ENCODE results near the gene SCML2.

DNA sequence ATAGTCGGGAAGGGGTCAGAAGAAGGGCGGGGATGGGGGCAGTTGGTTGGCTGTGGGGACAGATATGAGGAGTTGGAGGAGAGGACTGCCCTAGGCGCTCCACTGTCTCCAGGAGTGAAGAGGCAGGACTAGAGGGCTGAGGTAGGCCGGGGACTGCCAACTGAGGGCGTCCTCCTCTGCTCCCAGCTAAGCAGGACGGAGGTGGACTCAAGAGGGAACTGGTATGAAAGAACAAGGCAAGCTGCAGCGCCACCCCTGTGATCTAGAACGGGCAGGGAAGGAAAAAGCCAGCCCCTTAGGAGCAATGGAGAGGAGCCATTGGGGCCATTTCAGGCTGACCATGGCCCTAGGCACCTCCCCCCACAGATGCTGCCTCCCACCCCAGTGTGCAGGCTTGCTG lies 147.8 kb downstream of the SCML2 start:
- TF ChIP-seq, protein P1, sequence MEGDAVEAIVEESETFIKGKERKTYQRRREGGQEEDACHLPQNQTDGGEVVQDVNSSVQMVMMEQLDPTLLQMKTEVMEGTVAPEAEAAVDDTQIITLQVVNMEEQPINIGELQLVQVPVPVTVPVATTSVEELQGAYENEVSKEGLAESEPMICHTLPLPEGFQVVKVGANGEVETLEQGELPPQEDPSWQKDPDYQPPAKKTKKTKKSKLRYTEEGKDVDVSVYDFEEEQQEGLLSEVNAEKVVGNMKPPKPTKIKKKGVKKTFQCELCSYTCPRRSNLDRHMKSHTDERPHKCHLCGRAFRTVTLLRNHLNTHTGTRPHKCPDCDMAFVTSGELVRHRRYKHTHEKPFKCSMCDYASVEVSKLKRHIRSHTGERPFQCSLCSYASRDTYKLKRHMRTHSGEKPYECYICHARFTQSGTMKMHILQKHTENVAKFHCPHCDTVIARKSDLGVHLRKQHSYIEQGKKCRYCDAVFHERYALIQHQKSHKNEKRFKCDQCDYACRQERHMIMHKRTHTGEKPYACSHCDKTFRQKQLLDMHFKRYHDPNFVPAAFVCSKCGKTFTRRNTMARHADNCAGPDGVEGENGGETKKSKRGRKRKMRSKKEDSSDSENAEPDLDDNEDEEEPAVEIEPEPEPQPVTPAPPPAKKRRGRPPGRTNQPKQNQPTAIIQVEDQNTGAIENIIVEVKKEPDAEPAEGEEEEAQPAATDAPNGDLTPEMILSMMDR (IDR thresholded peaks at IDR 0.05), result no peak
- no peak for TF ChIP-seq POLR2A (IDR thresholded peaks at IDR 0.05)
- TF ChIP-seq EP300 (IDR thresholded peaks at IDR 0.05), result no peak

All from gastroesophageal sphincter (tissue), 3 donors.